Measurements from ENCODE around the gene SMAD5.

SMAD5 gene

GRCh38 chr5:136208916-136209315 is 76.3 kb downstream of the SMAD5 start:
- Histone ChIP-seq H3K27me3 (ENCODE audit: insufficient read depth, low read length) (peaks cover 66% of the 10 kb centered on the region), H3K9ac (ENCODE audit: low read depth, low read length) (no peak overlapping the region), H3K4me1 (ENCODE audit: insufficient read depth, low read length) (peaks cover under 1% of the 10 kb centered on the region), H3K4me3 (ENCODE audit: low read length) (no peak overlapping the region), H3K36me3 (ENCODE audit: insufficient read depth, low read length) (no peaks in the 10 kb centered on the region), H3K27ac (ENCODE audit: low read depth, low read length) (no peak overlapping the region), H3K9me3 (ENCODE audit: insufficient read depth, low read depth, low read length) (no peaks in the 10 kb centered on the region)
- WGBS, result 89% methylated on average over 3 of the region's 3 CpGs

- WGBS, result 91% methylated on average over 14 of the region's 14 CpGs
- H3K27me3 ChIP-seq (ENCODE audit: insufficient read depth, low read length), result peaks cover 61% of the 10 kb centered on the region
- no peak overlapping the region for H3K9ac ChIP-seq (ENCODE audit: low read depth, low read length)
- H3K27ac ChIP-seq (ENCODE audit: low read depth, low read length), result no peak overlapping the region
- no peaks in the 10 kb centered on the region for H3K9me3 ChIP-seq (ENCODE audit: insufficient read depth, low read depth, low read length)
- no peak overlapping the region for H3K4me3 ChIP-seq (ENCODE audit: low read length)
- no peaks in the 10 kb centered on the region for H3K36me3 ChIP-seq (ENCODE audit: insufficient read depth, low read length)
- no peaks in the 10 kb centered on the region for H3K4me1 ChIP-seq (ENCODE audit: insufficient read depth, low read length)
Observed at GRCh38 chr5:136209346-136209910, 76.8 kb downstream of the SMAD5 start.

GRCh38 chr5:136210259-136210658 is 77.6 kb downstream of the SMAD5 start:
- WGBS, result 91% methylated on average over 4 of the region's 4 CpGs
- no peaks in the 10 kb centered on the region for H3K36me3 ChIP-seq (ENCODE audit: insufficient read depth, low read length)
- no peaks in the 10 kb centered on the region for H3K4me1 ChIP-seq (ENCODE audit: insufficient read depth, low read length)
- no peaks in the 10 kb centered on the region for H3K9me3 ChIP-seq (ENCODE audit: insufficient read depth, low read depth, low read length)
- H3K4me3 ChIP-seq (ENCODE audit: low read length), result no peak overlapping the region
- no peak overlapping the region for H3K9ac ChIP-seq (ENCODE audit: low read depth, low read length)
- no peak overlapping the region for H3K27ac ChIP-seq (ENCODE audit: low read depth, low read length)
- H3K27me3 ChIP-seq (ENCODE audit: insufficient read depth, low read length), result peaks cover 53% of the 10 kb centered on the region

GRCh38 chr5:136211282-136212040 is 78.8 kb downstream of the SMAD5 start:
- no peaks in the 10 kb centered on the region for H3K36me3 ChIP-seq (ENCODE audit: insufficient read depth, low read length)
- no peak overlapping the region for H3K4me3 ChIP-seq (ENCODE audit: low read length)
- peaks cover 41% of the 10 kb centered on the region for H3K27me3 ChIP-seq (ENCODE audit: insufficient read depth, low read length)
- H3K4me1 ChIP-seq (ENCODE audit: insufficient read depth, low read length), result no peaks in the 10 kb centered on the region
- H3K9me3 ChIP-seq (ENCODE audit: insufficient read depth, low read depth, low read length), result no peaks in the 10 kb centered on the region
- H3K27ac ChIP-seq (ENCODE audit: low read depth, low read length), result no peak overlapping the region
- no peak overlapping the region for H3K9ac ChIP-seq (ENCODE audit: low read depth, low read length)
- WGBS, result 91% methylated on average over 9 of the region's 10 CpGs

GRCh38 chr5:136212252-136212721 is 79.6 kb downstream of the SMAD5 start:
- Histone ChIP-seq H3K4me3 (ENCODE audit: low read length) (no peak overlapping the region), H3K27ac (ENCODE audit: low read depth, low read length) (no peak overlapping the region), H3K9me3 (ENCODE audit: insufficient read depth, low read depth, low read length) (no peaks in the 10 kb centered on the region), H3K4me1 (ENCODE audit: insufficient read depth, low read length) (no peaks in the 10 kb centered on the region), H3K36me3 (ENCODE audit: insufficient read depth, low read length) (no peaks in the 10 kb centered on the region), H3K27me3 (ENCODE audit: insufficient read depth, low read length) (peaks cover 32% of the 10 kb centered on the region), H3K9ac (ENCODE audit: low read depth, low read length) (no peak overlapping the region)
- 59% methylated on average over 7 of the region's 10 CpGs for WGBS

- Histone ChIP-seq H3K9ac (ENCODE audit: low read depth, low read length) (no peak overlapping the region), H3K27ac (ENCODE audit: low read depth, low read length) (no peak overlapping the region), H3K4me3 (ENCODE audit: low read length) (no peak overlapping the region), H3K9me3 (ENCODE audit: insufficient read depth, low read depth, low read length) (no peaks in the 10 kb centered on the region), H3K27me3 (ENCODE audit: insufficient read depth, low read length) (peaks cover 16% of the 10 kb centered on the region), H3K36me3 (ENCODE audit: insufficient read depth, low read length) (no peaks in the 10 kb centered on the region), H3K4me1 (ENCODE audit: insufficient read depth, low read length) (no peaks in the 10 kb centered on the region)
- 88% methylated on average over 9 of the region's 9 CpGs for WGBS
Observed at GRCh38 chr5:136213919-136214493, 81.4 kb downstream of the SMAD5 start.

- Histone ChIP-seq H3K4me3 (ENCODE audit: low read length) (no peak overlapping the region), H3K9ac (ENCODE audit: low read depth, low read length) (no peak overlapping the region), H3K27me3 (ENCODE audit: insufficient read depth, low read length) (peaks cover 2% of the 10 kb centered on the region; the same call in 1 of the 2 replicates), H3K9me3 (ENCODE audit: insufficient read depth, low read depth, low read length) (no peaks in the 10 kb centered on the region), H3K27ac (ENCODE audit: low read depth, low read length) (no peak overlapping the region), H3K4me1 (ENCODE audit: insufficient read depth, low read length) (no peaks in the 10 kb centered on the region), H3K36me3 (ENCODE audit: insufficient read depth, low read length) (no peaks in the 10 kb centered on the region)
- 90% methylated on average over 4 of the region's 4 CpGs for whole genome bisulfite sequencing
Observed at GRCh38 chr5:136215812-136216211, 83.2 kb downstream of the SMAD5 start.

- no peak overlapping the region for H3K4me3 ChIP-seq (ENCODE audit: low read length)
- H3K9me3 ChIP-seq (ENCODE audit: insufficient read depth, low read depth, low read length), result no peaks in the 10 kb centered on the region
- no peak overlapping the region for H3K9ac ChIP-seq (ENCODE audit: low read depth, low read length)
- H3K36me3 ChIP-seq (ENCODE audit: insufficient read depth, low read length), result no peaks in the 10 kb centered on the region
- no peaks in the 10 kb centered on the region for H3K4me1 ChIP-seq (ENCODE audit: insufficient read depth, low read length)
- H3K27me3 ChIP-seq (ENCODE audit: insufficient read depth, low read length), result no peaks in the 10 kb centered on the region
- WGBS, result 93% methylated on average over 8 of the region's 8 CpGs
- H3K27ac ChIP-seq (ENCODE audit: low read depth, low read length), result no peak overlapping the region
Observed at GRCh38 chr5:136216230-136216629, 83.6 kb downstream of the SMAD5 start.

GRCh38 chr5:136221340-136221739 is 88.7 kb downstream of the SMAD5 start:
- no peak overlapping the region for H3K4me3 ChIP-seq (ENCODE audit: low read length)
- no peaks in the 10 kb centered on the region for H3K27me3 ChIP-seq (ENCODE audit: insufficient read depth, low read length)
- no peaks in the 10 kb centered on the region for H3K9me3 ChIP-seq (ENCODE audit: insufficient read depth, low read depth, low read length)
- H3K27ac ChIP-seq (ENCODE audit: low read depth, low read length), result no peak overlapping the region
- no peaks in the 10 kb centered on the region for H3K4me1 ChIP-seq (ENCODE audit: insufficient read depth, low read length)
- no peaks in the 10 kb centered on the region for H3K36me3 ChIP-seq (ENCODE audit: insufficient read depth, low read length)
- WGBS, result 94% methylated on average over 4 of the region's 4 CpGs
- H3K9ac ChIP-seq (ENCODE audit: low read depth, low read length), result no peak overlapping the region

GRCh38 chr5:136222580-136223235 is 90.1 kb downstream of the SMAD5 start:
- Histone ChIP-seq H3K9ac (ENCODE audit: low read depth, low read length) (no peak overlapping the region), H3K4me3 (ENCODE audit: low read length) (no peak overlapping the region), H3K27me3 (ENCODE audit: insufficient read depth, low read length) (no peaks in the 10 kb centered on the region), H3K36me3 (ENCODE audit: insufficient read depth, low read length) (no peaks in the 10 kb centered on the region), H3K27ac (ENCODE audit: low read depth, low read length) (no peak overlapping the region), H3K9me3 (ENCODE audit: insufficient read depth, low read depth, low read length) (no peaks in the 10 kb centered on the region), H3K4me1 (ENCODE audit: insufficient read depth, low read length) (peaks cover 1% of the 10 kb centered on the region; the same call in 1 of the 2 replicates)
- WGBS, result 90% methylated on average over 4 of the region's 4 CpGs

- peaks cover 30% of the 10 kb centered on the region for H3K4me1 ChIP-seq (ENCODE audit: insufficient read depth, low read length)
- H3K27me3 ChIP-seq (ENCODE audit: insufficient read depth, low read length), result no peaks in the 10 kb centered on the region
- no peak overlapping the region for H3K27ac ChIP-seq (ENCODE audit: low read depth, low read length)
- no peaks in the 10 kb centered on the region for H3K9me3 ChIP-seq (ENCODE audit: insufficient read depth, low read depth, low read length)
- no peak overlapping the region for H3K4me3 ChIP-seq (ENCODE audit: low read length)
- no peak overlapping the region for H3K9ac ChIP-seq (ENCODE audit: low read depth, low read length)
- H3K36me3 ChIP-seq (ENCODE audit: insufficient read depth, low read length), result no peaks in the 10 kb centered on the region
- 56% methylated on average over 2 of the region's 2 CpGs for WGBS
Observed at GRCh38 chr5:136225796-136226195, 93.2 kb downstream of the SMAD5 start.

All from HUES64 (cell line).